LNCAP (cell line): ENCODE results near the gene NDST3.

Source experiments
- TF ChIP-seq, protein P1 (sequence below): fragments of 450-650 bp; IDR thresholded peaks from 2 replicates; pipeline ENCODE4 v1.5.1; 2017; ENCODE audit warnings: mild to moderate bottlenecking

Gene NDST3

GRCh38 chr4:118018381-118019145 lies 15.7 kb upstream of the NDST3 start:
- TF ChIP-seq, protein P1, sequence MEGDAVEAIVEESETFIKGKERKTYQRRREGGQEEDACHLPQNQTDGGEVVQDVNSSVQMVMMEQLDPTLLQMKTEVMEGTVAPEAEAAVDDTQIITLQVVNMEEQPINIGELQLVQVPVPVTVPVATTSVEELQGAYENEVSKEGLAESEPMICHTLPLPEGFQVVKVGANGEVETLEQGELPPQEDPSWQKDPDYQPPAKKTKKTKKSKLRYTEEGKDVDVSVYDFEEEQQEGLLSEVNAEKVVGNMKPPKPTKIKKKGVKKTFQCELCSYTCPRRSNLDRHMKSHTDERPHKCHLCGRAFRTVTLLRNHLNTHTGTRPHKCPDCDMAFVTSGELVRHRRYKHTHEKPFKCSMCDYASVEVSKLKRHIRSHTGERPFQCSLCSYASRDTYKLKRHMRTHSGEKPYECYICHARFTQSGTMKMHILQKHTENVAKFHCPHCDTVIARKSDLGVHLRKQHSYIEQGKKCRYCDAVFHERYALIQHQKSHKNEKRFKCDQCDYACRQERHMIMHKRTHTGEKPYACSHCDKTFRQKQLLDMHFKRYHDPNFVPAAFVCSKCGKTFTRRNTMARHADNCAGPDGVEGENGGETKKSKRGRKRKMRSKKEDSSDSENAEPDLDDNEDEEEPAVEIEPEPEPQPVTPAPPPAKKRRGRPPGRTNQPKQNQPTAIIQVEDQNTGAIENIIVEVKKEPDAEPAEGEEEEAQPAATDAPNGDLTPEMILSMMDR: no peak

GRCh38 chr4:118026806-118027205 lies 7.5 kb upstream of the NDST3 start:
- TF ChIP-seq, protein P1: no peak

DNA sequence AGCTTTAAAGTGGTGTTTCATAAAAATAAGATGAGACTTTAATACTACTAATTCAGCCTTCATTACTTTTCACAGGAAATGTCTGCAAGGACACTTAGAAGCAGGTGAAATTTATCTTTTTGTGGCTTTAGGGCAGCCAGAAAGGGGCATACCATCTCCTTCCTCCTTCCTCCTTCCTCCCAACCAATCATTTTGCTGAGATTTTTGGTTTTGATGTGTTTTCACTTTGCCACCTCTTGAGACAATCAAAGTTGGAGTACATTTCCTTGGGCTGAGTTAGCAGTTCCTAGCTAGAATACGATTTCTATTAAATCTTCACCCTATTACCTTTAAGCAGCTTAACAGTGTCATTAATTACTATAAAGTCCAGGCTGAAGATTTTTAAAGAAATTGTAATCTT lies 5.1 kb upstream of the NDST3 start:
- TF ChIP-seq, protein P1: no peak

DNA sequence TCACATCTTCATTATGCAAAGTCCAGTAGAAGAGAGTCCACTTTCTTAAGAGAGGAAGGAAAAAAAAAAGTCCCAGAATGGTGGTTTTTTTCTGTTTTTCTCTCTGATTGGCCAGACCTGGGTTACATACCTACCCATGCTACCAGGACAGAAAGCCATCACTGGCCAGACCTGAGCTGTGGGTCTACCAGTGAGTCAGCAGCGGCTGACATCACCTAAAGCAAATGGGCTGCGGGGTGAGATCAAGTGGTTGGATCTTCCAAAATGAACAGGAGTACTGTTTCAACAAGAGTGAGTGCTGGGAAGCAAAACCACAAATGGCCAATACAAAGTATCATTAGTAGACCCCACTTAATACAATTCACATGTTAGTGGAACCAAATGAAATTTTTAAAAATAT lies 1.6 kb upstream of the NDST3 start:
- TF ChIP-seq, protein P1: no peak

DNA sequence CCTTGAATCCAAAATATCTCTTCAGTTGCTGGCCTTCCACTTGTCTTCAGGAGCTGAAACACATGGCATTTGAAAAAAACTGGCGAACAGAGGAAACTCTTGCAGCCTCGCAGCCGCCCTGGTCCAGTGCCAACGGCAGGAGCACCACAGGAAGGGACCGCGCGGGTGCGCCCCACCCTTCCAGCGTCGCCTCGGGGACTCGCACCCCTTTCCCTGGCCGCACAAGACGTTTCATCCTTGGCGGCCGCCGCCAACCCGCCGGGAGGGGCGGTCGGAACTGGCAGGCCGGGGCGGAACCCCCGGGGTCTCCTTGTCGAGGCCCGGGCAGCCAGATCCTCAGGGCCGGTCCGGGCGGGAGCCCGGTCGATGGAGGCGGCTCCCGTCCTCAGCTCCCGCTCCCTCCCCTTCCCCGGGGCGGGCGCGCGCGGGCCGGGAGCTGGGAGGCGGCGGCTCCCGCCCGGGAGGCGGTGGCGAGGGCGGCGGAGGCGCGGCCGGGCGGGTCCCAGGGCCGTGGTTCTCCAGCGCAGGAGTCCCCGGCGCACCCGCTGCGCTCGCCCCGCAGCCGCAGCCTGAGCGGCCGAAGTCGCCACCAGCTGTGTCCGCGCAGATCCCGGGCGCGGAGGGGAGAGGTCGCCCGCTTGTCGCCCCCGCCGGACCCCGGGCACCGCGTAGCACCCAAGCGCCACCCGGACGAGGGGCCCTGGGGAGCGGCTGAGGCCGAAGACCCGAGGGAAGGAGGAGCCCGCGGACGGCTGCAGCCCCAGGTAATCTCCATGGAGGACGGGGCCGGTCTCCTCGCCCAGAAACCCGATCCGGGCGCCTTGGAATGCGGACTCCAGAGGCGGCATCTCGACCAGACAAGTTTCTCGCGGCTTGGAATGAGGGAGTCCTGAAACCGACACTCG lies 886 bp upstream of the NDST3 start:
- TF ChIP-seq, protein P1: no peak

DNA sequence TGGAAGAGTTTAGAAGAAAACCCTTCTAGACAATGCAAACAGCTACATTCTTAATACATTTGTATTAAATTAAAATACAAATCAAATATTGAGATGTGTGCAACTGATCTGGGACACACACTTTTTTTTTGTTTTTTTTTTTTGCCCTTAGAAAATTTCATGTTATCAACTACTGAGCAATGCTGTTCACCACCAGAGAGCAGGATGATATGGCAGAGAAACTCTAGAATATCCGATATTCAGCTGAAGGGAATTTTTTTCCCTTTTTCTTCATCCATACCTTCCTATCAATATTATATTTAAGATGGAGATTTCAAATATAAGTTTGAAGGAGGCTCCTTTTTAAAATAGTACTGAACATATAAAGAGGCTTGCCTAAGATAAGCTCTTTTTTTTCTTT lies 1.0 kb downstream of the NDST3 start:
- TF ChIP-seq, protein P1: no peak

DNA sequence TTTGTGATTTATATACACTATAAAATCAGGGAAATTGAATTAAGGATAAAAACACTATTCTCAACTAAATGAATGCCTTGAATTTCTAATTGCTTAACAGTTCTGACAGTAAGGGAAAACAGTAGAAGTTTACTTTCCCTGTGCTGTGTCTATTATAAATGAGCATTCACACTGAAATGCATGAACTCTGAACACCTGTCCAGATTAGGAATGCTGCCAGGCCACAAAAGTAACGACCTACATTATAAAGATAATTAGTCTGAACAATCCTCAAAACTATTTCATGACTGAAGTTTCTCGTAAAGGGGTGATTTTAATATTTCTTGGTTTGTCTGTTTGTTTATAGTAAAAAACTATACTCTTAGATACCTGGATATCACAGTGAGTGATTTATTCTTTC lies 2.0 kb downstream of the NDST3 start:
- TF ChIP-seq, protein P1: no peak
